Liver (tissue), 3 donors: Measurements from ENCODE around the gene GALNT6.

ENCODE experiments used
- CTCF ChIP-seq: fragments of 150-350 bp; IDR thresholded peaks from 2 replicates; pipeline ENCODE4 v1.5.1; 2017; ENCODE audit warnings: improper control_type of control experiment, low read depth, low read length; ENCODE audit not compliant: missing input control
- EGR1 ChIP-seq, 2 donors: IDR thresholded peaks; 2 replicates each; pipeline ENCODE4 v1.6.1; 2016 to 2018; ENCODE audit warnings: antibody characterized with exemption in 2 of 2, low read depth in 2 of 2
- GABPA ChIP-seq, 2 donors: IDR thresholded peaks in 1 of 2; conservative IDR thresholded peaks in 1 of 2; 2 replicates each; pipeline ENCODE4 v1.6.1; 2016; ENCODE audit warnings: antibody characterized with exemption in 2 of 2, mild to moderate bottlenecking in 1 of 2, moderate library complexity in 1 of 2
- HNF4G ChIP-seq: IDR thresholded peaks from 2 replicates; pipeline ENCODE4 v1.6.1; 2016; ENCODE audit warnings: antibody characterized with exemption
- MAX ChIP-seq: IDR thresholded peaks from 2 replicates; pipeline ENCODE4 v1.6.1; 2016; ENCODE audit warnings: antibody characterized with exemption
- RAD21 ChIP-seq, 2 donors: IDR thresholded peaks; 2 replicates each; pipeline ENCODE4 v1.6.1; 2016; ENCODE audit warnings: antibody characterized with exemption in 2 of 2, mild to moderate bottlenecking in 2 of 2
- REST ChIP-seq: IDR thresholded peaks from 2 replicates; pipeline ENCODE4 v1.6.1; 2016; ENCODE audit warnings: antibody characterized with exemption, mild to moderate bottlenecking
- donor health status: healthy.
- donor health status: healthy.

- TF ChIP-seq CTCF = no peak
- TF ChIP-seq GABPA (IDR thresholded peaks at IDR 0.05 in 1 of 2, conservative IDR thresholded peaks at IDR 0.05 in 1 of 2) = no peak
- TF ChIP-seq REST = no peak
- no peak for TF ChIP-seq EGR1 (IDR thresholded peaks at IDR 0.05; ENCODE audit: low read depth in 2 of 2)
- TF ChIP-seq RAD21 (IDR thresholded peaks at IDR 0.05) = no peak
- no peak for TF ChIP-seq HNF4G
- TF ChIP-seq MAX = no peak
Observed at GRCh38 chr12:51430196-51430895, 39.1 kb upstream of the GALNT6 start.
